Stimulated activated CD4-positive, alpha-beta T cell treated with anti-CD3 and anti-CD28 coated beads, Interleukin-12 subunit alpha, Interleukin-12 subunit beta, amount 100 ng/mL, for 4 hours (primary cell): Measurements from ENCODE around the gene USP34.
"Not testable (repeated sequence)": the region's sequence is repeated elsewhere in the genome, so short reads cannot be mapped to it uniquely, and the experiment has no call there.

ENCODE experiments used
- DNase-seq: peaks from one replicate; pipeline ENCODE4 v3.0.0-alpha.2; 2020

The USP34 gene

DNA sequence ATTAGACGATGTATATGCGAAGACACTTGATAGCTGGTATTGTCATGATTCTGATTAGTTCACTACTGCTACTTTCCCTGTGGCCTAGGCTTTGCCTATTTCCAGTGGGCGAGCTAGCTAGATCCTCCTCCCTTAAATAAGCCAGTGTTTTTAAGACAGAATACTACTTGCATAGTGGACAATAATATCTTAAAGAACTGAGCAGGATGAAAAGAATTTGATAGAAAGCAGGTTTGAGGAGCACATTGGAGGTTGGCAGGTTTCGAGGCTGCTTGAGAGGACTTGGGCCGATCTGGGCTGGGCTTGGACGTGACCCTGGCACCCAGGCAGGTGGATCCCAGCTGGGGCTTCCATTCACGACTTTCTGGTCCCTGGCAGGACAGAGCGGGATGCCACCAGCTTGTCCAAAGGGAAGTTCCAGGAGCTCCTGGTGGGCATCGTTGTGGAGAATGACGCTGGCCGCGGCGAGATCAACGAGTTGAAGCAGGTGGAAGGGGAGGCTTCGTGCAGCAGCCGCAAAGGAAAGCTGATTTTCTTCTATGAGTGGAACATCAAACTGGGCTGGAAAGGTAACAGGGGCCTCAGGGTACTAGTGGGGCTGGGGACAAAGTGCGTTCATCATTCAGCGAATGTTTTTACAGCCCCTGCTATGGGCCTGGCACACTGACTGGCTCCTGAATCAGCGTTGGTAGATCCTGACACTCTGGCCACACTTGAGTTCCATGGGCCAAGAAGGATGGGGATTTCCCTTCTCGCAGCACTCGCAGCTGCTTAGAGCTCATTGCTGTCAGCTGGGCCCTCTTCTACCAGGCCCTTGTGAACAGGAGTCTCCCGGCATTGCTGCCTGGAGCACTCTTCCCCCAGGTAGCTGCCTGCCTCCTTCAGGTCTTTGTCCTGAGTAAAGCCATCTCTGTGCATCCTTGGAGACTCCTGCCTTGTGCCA lies 292.0 kb downstream of the USP34 start:
- DNase-seq: no peak

DNA sequence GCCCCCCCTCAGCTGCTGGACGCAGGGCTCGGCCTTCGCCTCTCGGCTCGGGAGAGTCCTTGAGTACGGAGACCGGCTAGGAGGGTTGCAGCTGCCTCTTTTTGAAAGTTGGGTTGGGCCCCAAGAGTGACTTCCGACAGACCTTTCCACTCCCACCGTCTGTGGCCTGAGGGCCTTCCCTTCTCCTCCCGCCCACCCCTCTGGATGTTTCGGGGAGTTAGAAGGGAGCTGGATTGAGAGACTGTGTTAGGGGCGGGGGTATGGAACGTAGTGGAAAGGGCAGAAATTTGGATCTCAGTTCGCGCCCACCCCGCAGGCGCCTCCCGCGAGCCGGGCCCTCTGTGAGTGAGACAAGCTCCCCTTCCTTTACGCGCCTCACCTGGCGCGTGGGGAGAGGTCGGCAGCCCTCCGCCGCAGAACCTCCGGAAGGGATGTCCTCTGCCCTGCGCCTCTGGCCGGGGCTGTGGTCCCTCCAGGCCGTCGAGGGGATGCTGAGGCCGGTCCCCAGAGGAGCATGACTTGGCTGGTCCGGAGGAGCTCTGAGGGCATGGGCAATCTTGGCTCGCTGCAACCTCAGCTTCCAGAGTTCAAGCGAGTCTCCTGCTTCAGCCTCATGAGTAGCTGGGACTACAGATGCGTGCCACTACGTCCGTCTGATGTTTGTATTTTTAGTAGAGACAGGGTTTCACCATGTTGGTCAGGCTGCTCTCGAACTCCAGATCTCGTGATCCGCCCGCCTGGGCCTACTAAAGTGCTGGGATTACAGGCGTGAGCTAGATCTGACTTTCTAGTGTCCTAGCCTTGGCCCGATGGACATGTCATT lies 292.9 kb downstream of the USP34 start:
- peak; percentile 43 for DNase-seq

DNA sequence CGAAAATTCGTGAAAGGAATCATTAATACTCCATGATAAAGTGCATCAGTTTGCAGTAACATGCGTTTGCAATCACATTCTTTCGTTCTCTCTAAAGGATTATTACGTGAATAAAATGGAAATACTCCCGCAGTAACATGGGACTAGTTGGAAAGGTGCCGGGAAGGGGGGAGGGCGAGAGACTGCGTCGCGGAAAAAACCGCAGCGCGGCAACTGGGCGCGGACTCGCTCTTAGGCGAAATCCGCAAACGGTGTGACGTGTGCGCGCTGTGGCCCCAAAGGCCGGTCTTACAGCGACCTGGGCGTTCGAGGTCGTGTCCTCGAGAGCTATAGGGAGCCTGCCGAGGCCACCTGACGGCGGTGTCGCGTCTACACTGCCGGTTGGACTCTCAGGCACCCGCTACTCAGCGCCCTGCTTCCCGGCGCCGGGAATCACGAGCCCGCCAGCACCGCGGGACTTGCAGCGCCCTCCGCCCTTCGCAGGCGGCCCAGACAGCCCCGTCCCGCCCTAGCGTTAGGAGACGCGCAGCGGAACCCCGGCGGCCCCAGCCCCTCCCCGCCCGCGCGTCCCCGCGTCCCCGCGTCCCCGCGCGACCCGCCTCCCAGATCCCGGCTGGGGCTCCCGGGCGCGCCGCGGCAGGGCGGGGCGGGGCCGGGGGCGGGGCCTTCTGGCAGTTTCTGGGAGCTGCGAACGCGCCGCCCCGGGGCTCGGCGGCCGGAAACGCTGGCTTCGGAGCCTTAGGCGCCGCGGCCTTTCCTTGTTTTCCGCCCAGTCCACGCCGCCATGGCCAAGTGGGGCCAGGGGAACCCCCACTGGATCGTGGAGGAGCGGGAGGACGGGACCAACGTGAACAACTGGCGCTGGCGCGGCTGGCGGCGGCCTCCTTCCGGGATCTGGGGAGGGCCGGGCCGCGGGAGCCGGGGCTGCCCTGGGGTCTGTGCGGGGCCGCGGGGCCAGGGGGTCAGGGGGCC lies 293.8 kb downstream of the USP34 start:
- DNase-seq: peak; percentile 96

DNA sequence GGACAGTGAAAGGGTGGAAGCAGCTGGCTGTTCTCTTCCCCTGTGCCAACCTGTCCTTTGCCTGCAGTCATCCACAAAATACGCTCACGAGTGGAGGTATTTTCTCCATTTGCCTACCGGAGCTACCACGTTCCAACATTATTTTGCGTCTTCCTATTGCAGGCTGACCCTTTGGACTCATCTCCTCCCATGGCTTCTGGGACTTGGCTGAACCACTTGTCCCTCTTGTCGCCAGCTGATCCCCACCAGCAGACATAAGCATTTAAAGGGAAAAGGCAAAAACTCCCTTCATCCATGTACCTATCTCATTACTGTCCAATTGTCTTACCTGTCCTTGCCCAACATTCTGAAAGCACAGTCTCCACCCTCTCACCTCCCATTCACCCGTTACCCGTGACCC lies 295.9 kb downstream of the USP34 start:
- no peak for DNase-seq

DNA sequence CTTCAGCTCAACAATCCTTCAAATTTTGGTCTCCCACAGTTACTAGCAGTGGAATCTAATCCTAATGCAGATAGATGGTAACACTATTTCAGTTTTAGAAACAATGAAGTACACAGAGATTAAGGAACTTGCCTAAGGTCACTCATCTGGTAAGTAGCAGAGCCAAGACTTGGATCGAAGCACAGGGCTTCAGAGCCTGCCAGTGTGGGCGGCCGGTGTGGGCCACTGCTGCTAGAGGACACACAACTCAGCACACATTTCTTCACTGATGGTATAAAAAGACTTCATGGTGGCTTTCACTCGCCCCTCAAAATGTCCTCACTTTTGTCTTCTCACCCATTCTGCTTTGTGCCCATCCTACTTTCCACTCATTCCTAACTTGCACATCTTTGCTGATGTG lies 297.8 kb downstream of the USP34 start:
- DNase-seq: no peak

DNA sequence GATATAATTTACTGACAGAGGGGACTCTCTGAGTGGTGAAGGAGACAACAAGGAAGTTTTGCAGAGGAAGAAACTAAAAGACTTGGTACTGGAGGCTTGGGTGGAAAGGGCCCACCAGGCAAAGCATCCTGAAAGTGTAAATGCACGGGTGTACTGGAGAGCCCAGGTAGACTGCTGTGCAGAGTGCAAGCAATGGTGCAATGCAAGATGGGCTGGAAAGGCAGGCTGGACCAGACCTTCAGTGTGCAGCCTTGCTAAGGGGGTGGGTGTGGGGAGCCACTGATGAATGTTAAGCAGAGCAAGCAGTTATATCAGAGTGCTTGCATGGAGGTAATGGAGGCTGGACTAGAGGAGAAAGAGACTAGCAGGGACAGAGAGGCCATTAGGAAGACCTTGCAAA lies 298.2 kb downstream of the USP34 start:
- DNase-seq: no peak

DNA sequence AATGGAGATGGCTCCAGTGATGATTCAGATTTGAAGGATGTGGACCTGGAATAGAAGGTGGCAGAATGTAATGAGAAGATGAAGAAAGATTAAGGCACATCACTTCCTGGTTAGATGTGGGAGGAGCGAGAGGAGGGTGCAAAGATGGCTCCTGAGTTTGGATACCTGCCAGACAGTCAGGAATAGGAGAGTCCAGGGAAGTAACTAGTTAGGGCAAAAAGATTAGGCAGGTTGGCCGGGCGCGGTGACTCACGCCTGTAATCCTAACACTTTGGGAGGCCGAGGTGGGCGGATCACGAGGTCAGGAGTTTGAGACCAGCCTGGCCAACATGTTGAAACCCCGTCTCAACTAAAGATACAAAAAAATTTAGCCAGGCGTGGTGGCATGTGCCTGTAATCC lies 303.3 kb downstream of the USP34 start:
- DNase-seq: no peak

DNA sequence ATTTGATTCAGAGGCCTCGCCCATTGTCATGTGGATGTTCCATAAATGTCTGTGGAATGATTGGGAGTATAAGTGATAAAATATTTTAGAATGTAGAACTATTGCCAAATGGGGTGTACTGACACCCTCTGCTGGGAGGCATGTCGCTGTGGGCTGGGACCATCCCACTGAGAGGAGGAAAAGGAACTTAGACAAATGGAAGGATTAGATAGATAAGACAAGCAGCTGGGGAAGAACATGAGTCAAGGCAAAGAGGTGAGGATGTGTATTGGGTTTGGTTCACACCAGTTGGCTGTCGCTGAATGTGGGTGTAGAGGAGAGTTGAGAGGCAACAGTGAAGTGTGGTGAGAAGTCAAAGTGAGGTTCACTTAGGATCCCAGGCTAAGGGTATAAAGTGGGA lies 304.9 kb downstream of the USP34 start:
- no peak for DNase-seq

DNA sequence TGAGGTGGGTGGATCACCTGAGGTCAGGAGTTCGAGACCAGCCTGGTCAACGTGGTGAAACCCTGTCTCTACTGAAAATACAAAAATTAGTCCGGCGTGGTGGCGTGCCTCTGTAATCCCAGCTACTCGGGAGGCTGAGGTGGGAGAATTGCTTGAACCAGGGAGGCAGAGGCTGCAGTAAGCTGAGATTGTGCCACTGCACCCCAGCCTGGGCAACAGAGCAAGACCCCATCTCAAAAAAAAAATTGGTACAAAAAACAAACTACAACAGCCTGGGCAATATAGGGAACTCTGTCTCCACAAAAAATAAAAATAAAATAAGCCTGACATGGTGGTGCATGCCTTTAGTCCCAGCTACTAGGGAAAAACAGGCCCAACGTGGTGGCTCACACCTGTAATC lies 305.8 kb downstream of the USP34 start:
- DNase-seq: not testable (repeated sequence)

DNA sequence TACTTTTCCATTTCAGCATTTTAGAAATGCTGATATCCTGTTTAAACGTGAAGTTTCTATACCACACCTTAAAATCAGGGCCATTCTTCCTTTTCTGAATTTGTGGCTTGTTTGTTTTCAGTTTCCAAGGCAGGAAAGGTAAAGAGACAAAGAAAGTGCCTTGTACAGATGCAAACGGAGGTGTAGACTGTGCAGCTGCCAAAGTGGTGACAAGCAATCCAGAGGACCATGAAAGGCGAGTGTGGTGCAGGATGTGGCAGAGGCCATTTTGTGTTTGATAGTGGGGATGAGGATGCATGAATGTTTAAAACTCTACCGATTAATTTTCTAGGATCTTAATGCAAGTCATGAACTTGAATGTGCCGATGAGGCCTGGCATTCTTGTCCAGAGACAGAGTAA lies 308.2 kb downstream of the USP34 start:
- no peak for DNase-seq

DNA sequence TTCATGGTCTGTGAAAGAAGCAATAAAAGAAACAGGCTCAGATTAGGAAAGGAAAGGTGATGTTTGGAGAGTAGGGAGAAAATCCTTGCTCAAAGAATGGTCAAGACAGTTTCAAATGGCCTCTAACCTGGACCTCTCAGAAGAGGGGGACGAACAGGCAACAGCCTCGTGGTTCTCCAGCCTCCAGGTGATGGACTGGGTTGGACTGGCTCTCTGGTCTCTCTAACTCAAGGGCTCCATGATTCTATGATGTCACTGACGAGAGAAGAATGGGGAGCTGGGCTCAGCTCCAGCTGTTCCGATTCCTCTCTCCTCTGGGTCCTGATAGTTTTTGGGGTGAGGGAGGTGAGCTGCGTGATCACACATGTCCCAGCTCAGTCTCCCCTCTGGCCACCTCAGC lies 309.0 kb downstream of the USP34 start, which contains the start of gene C2orf74:
C2orf74 (plus strand) TSS at position 301 of the 400 bp plus-strand sequence. CDS start 327 bp downstream, outside the sequence.
- no peak for DNase-seq

DNA sequence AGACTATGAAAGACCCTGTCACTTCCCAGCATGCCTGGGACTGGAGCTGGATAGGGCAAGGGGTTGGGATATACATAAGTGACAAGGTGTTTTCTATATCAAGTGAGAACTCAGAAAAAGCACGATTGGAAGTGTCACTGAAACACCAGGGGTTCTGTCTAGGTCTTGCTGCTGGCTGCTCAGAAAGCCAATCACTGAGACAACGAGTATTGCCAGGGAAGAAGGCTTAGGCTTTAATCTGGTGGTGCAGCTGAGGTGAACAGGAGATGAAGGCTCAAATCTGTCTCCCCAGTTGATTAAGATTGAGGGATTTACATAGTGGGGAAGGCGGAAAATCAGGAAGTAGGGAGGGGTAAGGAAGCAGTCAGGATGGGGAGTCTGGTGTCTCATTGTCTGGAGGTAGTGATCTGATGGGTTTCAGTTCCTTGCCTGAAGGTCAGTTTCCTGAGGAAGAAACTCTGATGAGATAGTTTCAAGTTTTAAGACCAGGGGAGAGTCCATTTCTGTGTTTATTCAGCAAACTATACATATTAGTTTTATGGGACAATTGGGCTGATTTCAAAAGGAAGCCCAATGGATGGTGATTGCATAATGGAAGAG lies 312.4 kb downstream of the USP34 start:
- DNase-seq: no peak

DNA sequence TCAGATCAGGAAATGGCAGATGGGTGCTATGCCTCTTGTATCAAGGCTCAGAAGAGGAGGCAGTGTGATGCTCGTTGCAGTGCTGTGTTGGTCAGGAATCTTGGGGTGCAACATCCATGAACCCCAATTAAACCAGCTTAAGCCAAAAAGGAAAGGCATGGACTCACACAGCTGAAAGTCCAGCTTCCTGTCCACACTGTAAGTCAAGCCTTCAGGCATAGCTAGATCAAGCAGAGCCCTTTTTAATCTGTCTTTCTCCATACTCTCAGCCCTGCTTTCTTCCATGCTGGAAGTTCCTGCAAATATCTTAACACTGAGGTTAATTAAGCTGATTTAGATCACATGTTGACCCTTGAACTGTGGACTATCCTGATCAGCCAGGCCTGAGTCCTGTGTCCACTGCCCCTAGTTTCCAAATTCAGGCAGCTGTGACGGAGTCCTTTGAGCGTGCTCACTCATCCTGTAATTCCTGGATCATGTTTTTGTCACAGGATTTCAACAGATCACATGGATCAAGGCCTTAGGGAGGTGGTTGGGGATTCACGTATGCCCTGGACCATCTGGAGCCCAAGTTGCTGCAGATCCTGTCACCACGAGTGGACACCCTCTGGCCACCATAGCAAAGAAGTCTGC lies 313.4 kb downstream of the USP34 start:
- no peak for DNase-seq

DNA sequence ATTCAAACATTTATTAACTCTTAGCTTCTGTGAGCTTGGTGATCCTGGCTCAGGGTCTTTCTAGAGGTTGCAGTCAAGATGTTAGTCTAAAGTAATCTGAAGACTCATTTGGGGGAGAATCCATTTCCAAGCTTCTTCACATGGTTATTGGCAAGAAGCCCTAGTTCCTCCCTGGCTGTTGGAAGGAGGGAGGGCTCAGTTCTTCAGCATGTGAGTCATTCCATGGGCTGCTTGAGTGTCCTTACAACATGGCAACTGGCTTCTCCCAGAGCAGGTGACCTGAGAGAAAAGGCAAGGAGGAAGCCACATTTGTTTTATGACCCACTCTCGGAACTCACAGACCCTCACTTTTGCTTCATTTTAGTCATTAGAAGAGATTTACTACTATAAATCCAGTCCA lies 319.5 kb downstream of the USP34 start:
- DNase-seq: no peak

DNA sequence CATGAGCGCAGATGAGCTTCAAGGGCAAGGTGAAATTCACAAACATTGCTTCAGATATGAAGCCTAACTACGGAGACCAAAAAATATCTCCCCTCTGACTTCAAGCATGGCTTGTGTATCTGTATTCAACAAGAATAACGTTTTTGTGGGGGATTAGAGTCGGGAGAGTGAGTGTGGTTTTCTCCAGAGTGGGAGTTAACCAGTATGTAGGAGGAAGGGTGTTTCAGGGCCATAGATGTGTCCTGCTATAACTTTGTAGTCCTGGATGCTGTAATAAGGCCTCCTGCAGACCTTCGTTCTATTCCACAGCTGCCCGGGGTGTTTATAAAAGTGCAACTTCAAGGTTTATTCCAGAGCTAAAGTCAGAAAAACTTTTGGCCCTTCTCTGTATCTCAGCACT lies 321.8 kb downstream of the USP34 start:
- no peak for DNase-seq

DNA sequence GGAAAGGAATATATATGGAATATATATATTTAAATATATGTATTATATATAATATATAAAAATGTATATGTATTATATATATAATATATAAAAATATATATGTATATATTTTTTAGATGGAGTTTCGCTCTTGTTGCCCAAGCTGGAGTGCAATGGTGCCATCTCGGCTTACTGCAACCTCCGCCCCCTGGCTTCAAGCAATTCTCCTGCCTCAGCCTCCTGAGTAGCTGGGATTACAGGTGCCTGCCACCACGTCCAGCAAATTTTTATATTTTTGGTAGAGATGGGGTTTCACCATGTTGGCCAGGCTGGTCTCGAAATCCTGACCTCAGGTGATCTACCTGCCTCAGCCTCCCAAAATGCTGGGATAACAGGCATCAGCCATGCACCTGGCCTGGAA lies 322.8 kb downstream of the USP34 start:
- DNase-seq: not testable (repeated sequence)

DNA sequence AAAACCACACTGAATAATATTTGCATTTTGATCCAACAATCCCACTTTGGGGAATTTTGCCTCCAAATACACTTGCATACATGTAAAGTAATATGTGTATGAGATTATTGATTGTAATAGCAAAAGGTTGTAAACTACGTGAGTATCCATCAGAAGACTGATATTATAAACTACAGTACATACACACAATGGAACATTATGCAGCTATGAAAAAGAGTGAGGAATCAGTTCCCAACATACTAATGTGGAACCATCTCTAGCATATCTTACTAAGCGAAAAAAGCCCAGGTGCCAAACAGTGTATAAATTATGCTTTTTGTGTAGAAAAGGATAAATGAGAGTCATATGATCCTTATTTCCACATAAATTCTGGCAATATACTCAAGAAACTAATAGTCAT lies 324.9 kb downstream of the USP34 start:
- DNase-seq: no peak

DNA sequence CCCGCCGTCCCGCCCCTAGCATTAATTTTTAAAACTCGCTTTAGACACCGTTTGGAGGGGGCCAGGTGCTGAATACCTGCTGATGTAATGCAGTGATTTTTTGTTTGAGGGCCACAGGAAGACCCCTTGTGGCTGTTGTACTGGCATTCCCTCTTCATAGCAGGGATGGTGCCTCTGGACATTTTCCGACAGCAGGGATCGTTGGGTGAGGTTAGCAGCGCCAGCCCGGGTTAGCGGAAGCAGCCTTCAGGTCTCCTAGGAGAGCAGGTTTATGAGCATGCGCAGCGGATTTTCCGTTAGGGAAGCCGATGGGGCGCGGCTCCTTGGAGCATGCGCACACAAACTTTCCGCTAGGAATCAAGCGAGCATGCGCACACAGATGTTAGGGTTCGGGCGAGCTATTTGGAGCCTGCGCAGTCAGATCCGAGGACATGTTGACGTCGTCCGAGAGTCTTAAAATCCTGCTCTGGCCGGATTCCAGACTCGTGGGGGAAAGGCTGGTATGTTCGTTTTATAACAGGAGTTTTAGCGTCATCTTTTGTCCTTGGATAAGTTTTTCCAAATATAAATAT lies 326.1 kb downstream of the USP34 start:
- DNase-seq: peak; percentile 91

DNA sequence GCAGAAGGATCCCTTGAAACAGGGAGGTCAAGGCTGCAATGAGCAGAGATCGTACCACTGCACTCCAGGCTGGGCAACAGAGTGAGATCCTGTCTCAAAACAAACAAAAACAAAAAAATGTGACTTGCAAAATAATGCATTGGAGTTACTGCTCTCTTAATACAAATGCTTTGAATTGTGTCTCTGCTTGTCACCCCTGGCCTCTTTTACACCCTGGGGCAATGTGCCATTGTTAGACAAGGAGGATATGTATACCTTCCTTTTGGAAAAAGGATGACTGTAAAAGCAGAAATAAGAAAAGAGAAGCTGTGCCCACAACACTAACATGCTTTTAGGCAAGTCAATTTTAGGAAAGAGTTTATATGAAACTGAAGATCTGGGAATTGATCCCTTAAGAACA lies 329.7 kb downstream of the USP34 start:
- DNase-seq: no peak

DNA sequence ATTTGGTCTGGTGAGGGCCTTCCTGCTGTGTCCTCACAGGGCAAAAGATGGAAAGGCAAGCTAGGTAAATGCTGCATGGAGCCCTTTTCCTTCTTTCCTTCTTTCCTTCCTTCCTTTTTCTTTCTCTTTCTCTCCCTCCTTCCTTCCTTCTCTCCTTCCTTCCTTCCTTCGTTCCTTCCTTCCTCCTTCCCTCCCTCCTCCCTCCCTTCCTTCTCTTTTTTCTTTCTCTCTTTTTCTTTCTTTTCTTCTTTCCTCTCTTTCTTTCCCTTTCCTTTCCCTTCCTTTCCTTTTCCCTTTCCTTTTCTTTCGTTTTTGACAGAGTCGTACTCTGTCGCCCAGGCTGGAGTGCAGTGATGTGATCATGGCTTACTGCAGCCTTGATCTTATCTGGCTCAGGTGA lies 332.0 kb downstream of the USP34 start:
- no peak for DNase-seq
